Psoas muscle (tissue), 8 donors: Measurements from ENCODE around the gene ABHD12. TPM values are rescaled to one million over a fixed set of nuclear protein-coding genes. Genes with fewer than 3 reads are reported as not detected.

Source experiments
- ATAC-seq, 4 donors: fragments of 200-7000 bp; cut with Tn5 transposase; one replicate each; pipeline ENCODE4 v1.9.1; 2020; ENCODE audit warnings: moderate library complexity in 3 of 4, mild to moderate bottlenecking in 2 of 4
- DNase-seq, 2 donors: peaks; one replicate each; pipeline ENCODE4 v3.0.0-alpha.2; 2020
- H3K27ac ChIP-seq: fragments of 200-600 bp; one replicate; pipeline ENCODE4 v1.8.0; 2022
- H3K27me3 ChIP-seq, 3 donors: fragments of 200-600 bp in 1 of 3; one replicate each; pipeline versions ENCODE4 v1.6.1 to v1.8.0; 2013 to 2022; ENCODE audit warnings: low read length in 2 of 3, mild to moderate bottlenecking in 2 of 3, moderate library complexity in 1 of 3; ENCODE audit not compliant: insufficient read depth in 3 of 3
- H3K36me3 ChIP-seq, 2 donors: fragments of 200-600 bp in 1 of 2; one replicate each; pipeline versions ENCODE4 v1.6.1 to v1.8.0; 2013 to 2022; ENCODE audit warnings: low read depth in 1 of 2, mild to moderate bottlenecking in 1 of 2, moderate library complexity in 1 of 2; ENCODE audit not compliant: insufficient read depth in 1 of 2
- H3K4me1 ChIP-seq: fragments of 200-600 bp; one replicate; pipeline ENCODE4 v1.8.0; 2022
- H3K4me3 ChIP-seq: fragments of 200-600 bp; one replicate; pipeline ENCODE4 v1.8.0; 2022; ENCODE audit warnings: mild to moderate bottlenecking
- H3K9me3 ChIP-seq: fragments of 200-600 bp; one replicate; pipeline ENCODE4 v1.8.0; 2022
- WGBS, 3 donors: extraction: QIAGEN DNeasy Blood & Tissue Kit; methylation state at CpG; one replicate each; pipeline versions ENCODE4 v1.1.6 to v1.1.7; 2013; 5-methylcytosine and 5-hydroxymethylcytosine counted together
- intact Hi-C, 2 donors: fragments of 100-400 bp; cut with DNase I; formaldehyde crosslinking; loops; one replicate each; pipeline versions ENCODE4 v1.11.0 to v1.14.2; 2022
- polyA plus RNA-seq, 3 donors: library from polyadenylated mRNA; stranded (reverse); fragments of 200-250 nt; gene quantifications; one replicate each; pipeline ENCODE4 v1.2.3, GENCODE V29; 2013
- total RNA-seq, 4 donors: library from RNA; stranded (reverse); fragmentation: NEBNext Ultra II Directional in 2 of 4; extraction: Animal tissue kit (Norgen Biotek cat#: 25700) in 2 of 4; gene quantifications; one replicate each; pipeline versions ENCODE4 v1.2.1 to v1.2.4, GENCODE V29; 2021 to 2023
- TF ChIP-seq, protein P1 (sequence below): fragments of 200-600 bp; IDR thresholded peaks from one replicate; pipeline ENCODE4 v1.8.0; 2022; ENCODE audit warnings: antibody characterized with exemption
- donor health status: healthy with polysubstance abuse.
- donor health status: DM: no; HTN: no; CAD: no; lungs with moderate emphysema.
- donor health status: Bipolar disorder and iron deficiency.
- donor health status: healthy.
- donor health status: DM: yes; HTN: yes; CAD: no.
- donor health status: DM: no; HTN: no; CAD: no.
- donor health status: DM: no; HTN: no; CAD: no.
- donor health status: DM: yes; HTN: yes; CAD: no.

The ABHD12 gene
- total and polyA plus RNA-seq, 7 donors = 7.9 to 15.5 (median 9.6) TPM

DNA sequence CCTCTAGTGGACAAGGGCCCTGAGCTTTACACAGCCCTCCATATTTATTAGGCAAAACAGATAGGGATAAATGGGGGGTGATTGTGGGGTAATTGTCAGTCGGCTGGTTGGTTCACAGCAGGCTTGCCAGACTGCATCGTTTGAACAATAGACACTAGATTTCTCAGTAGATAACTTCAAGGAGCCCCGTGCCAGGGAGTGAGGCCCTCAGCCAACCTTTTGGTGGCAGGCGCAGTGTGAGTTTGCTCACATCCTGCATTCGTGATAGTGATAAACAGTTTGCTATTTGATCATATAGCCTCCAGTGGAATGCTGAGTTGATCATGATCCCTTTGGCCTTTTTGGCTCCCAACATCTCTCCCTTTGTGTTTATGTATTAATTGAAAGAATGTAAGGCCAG lies 3.6 kb upstream of the ABHD12 start:
- ATAC-seq (no peak), DNase-seq (no peak)
- intact Hi-C loops = loop anchor here in 1 of 2 donors (10.0 kb wide), 3 partner anchors 79 to 199 kb away; partner anchors contain the start of gene ENTPD6
- Histone ChIP-seq H3K36me3 (no peaks in the 10 kb centered on the region), H3K4me1 (peaks cover 2% of the 10 kb centered on the region), H3K27ac (no peak overlapping the region), H3K27me3 (no peaks in the 10 kb centered on the region), H3K4me3 (no peak overlapping the region), H3K9me3 (no peaks in the 10 kb centered on the region)
- TF ChIP-seq, protein P1, sequence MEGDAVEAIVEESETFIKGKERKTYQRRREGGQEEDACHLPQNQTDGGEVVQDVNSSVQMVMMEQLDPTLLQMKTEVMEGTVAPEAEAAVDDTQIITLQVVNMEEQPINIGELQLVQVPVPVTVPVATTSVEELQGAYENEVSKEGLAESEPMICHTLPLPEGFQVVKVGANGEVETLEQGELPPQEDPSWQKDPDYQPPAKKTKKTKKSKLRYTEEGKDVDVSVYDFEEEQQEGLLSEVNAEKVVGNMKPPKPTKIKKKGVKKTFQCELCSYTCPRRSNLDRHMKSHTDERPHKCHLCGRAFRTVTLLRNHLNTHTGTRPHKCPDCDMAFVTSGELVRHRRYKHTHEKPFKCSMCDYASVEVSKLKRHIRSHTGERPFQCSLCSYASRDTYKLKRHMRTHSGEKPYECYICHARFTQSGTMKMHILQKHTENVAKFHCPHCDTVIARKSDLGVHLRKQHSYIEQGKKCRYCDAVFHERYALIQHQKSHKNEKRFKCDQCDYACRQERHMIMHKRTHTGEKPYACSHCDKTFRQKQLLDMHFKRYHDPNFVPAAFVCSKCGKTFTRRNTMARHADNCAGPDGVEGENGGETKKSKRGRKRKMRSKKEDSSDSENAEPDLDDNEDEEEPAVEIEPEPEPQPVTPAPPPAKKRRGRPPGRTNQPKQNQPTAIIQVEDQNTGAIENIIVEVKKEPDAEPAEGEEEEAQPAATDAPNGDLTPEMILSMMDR = no peak
- 38 to 58% (median 38%) methylated on average over 5 of the region's 5 CpGs for WGBS, 3 donors

DNA sequence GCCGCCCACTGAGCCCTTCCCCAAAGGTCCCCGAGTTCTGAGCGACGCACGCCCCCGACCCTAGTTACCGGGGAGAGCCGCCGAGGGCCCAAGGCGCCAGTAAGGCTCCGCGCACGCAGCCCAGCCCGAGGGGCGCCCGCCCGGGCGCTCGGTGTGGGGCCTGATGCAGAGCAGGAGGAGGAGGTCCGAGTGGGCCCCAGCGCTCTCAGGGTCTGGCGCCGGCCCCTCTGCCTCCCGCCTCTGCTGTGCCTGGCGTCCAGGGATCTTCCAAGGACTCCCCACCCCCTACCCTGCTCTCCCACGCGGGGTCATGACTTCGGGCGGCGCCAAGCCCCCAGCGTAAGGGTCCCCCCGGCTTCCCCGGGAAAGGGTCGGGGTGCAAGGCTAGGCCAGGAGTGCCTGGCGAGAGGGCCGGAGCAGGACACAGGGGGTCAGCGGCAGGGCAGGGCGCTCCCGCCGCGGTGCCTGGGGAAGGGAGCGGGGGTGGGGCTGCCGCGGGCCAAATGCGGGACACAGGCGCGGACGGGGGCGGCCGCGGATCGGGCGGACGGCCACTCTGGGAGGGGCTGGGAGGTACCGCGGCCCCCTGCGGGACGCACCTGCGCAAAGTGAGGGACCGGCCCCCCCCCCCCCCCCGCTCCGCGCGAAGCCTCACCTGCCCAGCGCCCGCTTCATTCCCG lies 637 bp downstream of the ABHD12 start:
- peak; percentile 37 to 64 for DNase-seq
- intact Hi-C loops = loop anchor here in 1 of 2 donors (10.0 kb wide), 3 partner anchors 75 to 195 kb away; partner anchors contain the start of gene ENTPD6
- WGBS, 3 donors = 1 to 2% (median 1%) methylated on average over 34 to 66 of the region's 67 CpGs
- Histone ChIP-seq H3K36me3 (no peaks in the 10 kb centered on the region), H3K27me3 (no peaks in the 10 kb centered on the region), H3K27ac (peak overlapping the region; percentile 85), H3K9me3 (no peaks in the 10 kb centered on the region), H3K4me3 (peak overlapping the region; percentile 78), H3K4me1 (peaks cover 3% of the 10 kb centered on the region)
- ATAC-seq = peak; percentile 22 to 39 (median 32)
- TF ChIP-seq, protein P1 = no peak

DNA sequence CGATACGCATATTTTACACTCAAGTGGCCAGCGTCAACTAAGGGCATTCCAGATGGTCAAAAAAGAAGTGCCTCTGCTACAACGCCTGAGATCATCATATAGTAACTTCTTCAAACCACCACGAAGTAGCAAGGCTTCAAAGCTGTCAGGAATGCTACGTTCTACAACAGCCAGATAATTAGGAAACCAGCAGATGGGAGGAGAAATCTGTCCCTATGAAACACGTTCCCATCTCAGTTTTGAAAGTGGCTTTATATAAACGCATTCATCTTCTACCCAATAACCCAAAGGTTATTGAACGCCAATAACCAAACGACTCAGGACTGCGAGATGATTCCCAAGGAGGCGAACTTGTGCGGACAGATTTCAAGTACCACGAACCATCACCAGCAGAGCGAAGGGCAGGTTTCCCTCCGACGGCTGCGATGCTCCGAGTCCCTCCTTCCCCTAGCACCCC lies 1.2 kb downstream of the ABHD12 start:
- TF ChIP-seq, protein P1 = no peak
- Histone ChIP-seq H3K4me1 (peaks cover 3% of the 10 kb centered on the region), H3K27ac (no peak overlapping the region), H3K27me3 (no peaks in the 10 kb centered on the region), H3K4me3 (peak overlapping the region; percentile 78), H3K9me3 (no peaks in the 10 kb centered on the region), H3K36me3 (no peaks in the 10 kb centered on the region)
- DNase-seq (no peak), ATAC-seq (no peak)
- WGBS, 3 donors = 26 to 28% (median 27%) methylated on average over 19 of the region's 19 CpGs
- intact Hi-C loops = no loop called here

DNA sequence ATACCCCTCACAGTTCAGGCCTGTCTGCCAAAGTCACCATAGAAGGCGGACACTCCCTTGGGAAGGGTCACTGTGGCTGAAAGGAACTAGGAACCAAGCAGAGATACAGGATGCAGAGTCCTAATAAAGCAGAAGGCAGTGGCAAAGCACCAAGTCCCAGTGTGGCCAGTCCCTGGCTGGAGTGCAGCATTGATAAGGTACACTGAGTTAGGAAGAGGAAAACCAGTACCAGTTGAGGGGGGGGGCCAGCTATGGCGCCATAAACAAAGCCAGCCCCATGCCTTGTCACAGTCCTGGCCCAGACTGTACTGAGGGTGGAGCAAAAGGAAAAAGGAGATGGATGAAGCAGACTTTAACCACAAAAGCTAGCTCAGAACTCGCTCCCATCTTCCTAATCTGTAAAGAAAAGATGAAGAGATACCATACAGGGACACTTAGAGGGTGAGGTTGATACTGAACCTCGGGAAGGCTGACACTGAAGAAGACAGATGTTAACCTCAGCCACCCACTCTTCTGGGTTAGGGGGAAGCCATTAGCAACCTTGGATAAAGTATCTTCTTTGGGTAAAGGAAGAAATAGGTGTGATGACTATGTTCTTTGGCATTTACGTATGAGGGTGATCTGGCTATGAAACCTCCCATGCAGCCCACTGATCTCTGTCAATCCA lies 7.8 kb downstream of the ABHD12 start:
- H3K4me3 ChIP-seq = no peak overlapping the region
- ATAC-seq (no peak), DNase-seq (no peak)
- H3K27ac ChIP-seq = no peak overlapping the region
- no peaks in the 10 kb centered on the region for H3K9me3 ChIP-seq
- no peaks in the 10 kb centered on the region for H3K27me3 ChIP-seq
- 89 to 91% (median 89%) methylated on average over 5 of the region's 5 CpGs for WGBS, 3 donors
- intact Hi-C loops = loop anchor here in 1 of 2 donors (5.0 kb wide), 1 partner anchor 71 kb away; no protein-coding TSS in a partner anchor
- H3K36me3 ChIP-seq = no peaks in the 10 kb centered on the region
- no peaks in the 10 kb centered on the region for H3K4me1 ChIP-seq
- TF ChIP-seq, protein P1 = no peak
